C4-2B (cell line): ENCODE measurements around the gene USP7.

Source experiments
- ZFX ChIP-seq: fragments of 450-650 bp; IDR thresholded peaks from 2 replicates; pipeline ENCODE4 v1.6.1; 2017
- TF ChIP-seq, protein P1 (sequence below): fragments of 450-650 bp; conservative IDR thresholded peaks from 2 replicates; pipeline ENCODE4 v1.5.1; 2017; ENCODE audit warnings: mild to moderate bottlenecking

DNA sequence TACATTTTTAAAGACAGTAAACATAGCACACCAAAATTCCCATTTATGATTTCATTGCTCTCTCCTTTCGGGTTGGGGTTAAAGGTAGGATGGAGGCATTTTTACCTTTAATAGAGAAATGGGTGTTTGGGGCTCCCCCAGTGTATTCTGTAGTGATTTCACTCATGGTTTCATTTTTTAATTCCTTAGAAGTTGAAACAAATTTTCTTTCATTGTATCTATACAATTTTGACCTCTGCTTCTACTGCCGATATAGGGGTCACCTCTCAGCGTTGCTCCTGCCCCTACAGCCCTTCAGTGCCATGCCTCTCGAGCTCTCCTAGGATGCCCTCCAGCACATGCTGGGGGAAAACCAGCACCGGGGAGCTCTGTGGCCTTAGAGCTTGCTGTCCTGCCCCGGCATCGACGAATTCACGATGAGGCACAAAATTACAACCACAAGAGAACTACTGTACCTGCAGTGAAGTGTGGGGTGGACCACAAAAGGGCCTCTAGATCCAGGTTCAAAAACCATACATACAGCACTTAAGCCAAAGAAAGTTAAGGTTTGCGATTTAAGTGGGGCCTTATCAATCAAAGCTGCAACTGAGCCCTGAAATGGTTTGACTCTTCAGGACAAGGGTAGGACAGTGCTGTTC lies 42.2 kb downstream of the USP7 start:
- TF ChIP-seq, protein P1, sequence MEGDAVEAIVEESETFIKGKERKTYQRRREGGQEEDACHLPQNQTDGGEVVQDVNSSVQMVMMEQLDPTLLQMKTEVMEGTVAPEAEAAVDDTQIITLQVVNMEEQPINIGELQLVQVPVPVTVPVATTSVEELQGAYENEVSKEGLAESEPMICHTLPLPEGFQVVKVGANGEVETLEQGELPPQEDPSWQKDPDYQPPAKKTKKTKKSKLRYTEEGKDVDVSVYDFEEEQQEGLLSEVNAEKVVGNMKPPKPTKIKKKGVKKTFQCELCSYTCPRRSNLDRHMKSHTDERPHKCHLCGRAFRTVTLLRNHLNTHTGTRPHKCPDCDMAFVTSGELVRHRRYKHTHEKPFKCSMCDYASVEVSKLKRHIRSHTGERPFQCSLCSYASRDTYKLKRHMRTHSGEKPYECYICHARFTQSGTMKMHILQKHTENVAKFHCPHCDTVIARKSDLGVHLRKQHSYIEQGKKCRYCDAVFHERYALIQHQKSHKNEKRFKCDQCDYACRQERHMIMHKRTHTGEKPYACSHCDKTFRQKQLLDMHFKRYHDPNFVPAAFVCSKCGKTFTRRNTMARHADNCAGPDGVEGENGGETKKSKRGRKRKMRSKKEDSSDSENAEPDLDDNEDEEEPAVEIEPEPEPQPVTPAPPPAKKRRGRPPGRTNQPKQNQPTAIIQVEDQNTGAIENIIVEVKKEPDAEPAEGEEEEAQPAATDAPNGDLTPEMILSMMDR = no peak
- TF ChIP-seq ZFX = no peak
